Activated CD4-positive, CD25-positive, alpha-beta regulatory T cell treated with anti-CD3 and anti-CD28 coated beads, Interleukin-2, amount 50 U/mL, for 16 hours (primary cell): ENCODE data around the gene GGCT.
"Not testable (repeated sequence)": the region's sequence is repeated elsewhere in the genome, so short reads cannot be mapped to it uniquely, and the experiment has no call there.

Experiments used
- DNase-seq: peaks from one replicate; pipeline ENCODE4 v3.0.0-alpha.2; 2020; ENCODE audit warnings: low read depth, low spot score

The GGCT gene

GRCh38 chr7:30515761-30516160, 11.1 kb upstream of the GGCT start:
- DNase-seq = no peak

- DNase-seq = no peak
Observed at GRCh38 chr7:30514776-30515175, 10.1 kb upstream of the GGCT start.

- DNase-seq = no peak
Observed at GRCh38 chr7:30514177-30514576, 9.5 kb upstream of the GGCT start.

DNA sequence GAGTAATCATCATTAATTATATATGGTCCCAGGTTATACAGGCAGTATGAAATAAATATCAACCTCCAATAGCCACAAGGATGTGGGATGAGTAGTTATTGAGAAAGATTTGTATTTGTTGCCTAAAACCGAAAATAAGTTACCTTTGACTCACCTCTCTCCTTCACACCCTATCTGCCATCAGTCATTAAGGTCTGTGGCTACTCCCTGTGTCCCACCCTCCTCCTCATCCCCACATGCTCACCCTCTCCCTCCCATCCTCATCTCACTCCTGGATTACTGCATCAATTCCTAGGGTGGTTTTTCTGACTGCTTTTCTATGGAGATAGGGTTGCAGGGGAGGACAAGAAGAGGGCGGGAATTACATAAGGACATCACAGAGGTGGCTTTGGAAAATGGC, 9.1 kb upstream of the GGCT start:
- no peak for DNase-seq

DNA sequence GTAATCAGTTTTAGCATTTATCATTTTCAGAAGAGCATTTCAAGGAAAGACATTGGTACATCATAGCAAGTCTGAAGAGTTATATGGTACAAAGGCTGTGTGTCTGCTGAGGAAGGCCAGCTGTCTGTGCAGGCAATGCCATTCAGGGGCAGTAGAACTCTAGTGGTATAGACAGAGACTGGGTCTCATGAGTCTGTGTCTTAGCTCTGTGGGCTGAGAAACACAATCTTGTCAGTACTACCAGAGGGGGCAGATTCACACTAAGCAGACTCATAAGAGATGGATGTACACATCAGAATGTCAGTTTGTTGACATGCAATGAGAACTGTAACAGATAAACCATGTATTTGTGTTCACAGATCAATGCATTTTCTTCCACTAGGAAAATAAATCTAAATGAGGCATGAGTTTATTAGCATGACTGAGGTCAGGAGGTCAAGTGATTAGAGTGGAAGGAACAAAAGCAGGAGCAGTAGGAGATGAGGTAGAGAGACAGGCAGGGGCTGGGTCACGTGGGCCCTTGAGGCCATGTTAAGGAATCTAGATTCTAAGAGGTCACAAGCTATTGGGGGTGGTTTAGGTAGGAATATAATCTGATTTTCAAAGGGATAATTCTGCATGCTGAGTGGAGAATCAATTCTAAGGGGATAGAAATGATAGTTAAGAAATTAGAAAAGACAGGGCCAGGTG, 7.5 kb upstream of the GGCT start:
- DNase-seq = no peak

- DNase-seq = no peak
Observed at GRCh38 chr7:30511494-30511893, 6.9 kb upstream of the GGCT start.

GRCh38 chr7:30510124-30511075, 5.8 kb upstream of the GGCT start:
- no peak for DNase-seq

DNA sequence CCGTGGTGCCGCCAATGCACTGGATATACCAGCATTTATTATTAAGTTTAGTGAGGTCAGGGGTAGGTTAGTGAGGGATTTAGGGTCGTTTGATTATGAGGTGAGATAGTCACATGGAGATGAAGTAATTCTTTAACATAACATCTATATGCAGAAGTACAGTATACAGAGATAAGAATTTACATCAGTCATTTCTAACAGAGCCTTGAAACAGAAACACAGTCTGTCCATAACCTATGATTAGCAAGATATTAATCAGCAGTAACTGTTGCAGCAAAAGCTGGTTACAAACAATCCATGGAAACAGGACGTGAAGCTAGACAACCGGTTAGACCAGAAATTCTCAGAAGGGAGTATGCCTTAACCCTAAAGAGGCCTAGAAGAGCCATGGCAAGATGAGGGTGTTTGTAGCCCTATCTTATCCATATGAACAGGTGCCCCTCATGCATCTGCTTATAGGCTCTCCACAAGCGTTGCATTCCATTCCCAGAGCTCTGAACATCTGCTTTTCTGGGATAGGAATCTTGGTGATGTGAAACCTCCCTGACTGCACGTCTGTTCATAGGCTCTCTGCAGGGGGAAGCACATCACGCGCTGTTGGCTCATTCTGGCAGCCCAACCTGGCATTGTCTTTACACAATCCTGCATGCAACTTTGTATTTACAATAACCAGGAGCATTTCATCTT, 4.7 kb upstream of the GGCT start:
- not testable (repeated sequence) for DNase-seq

DNA sequence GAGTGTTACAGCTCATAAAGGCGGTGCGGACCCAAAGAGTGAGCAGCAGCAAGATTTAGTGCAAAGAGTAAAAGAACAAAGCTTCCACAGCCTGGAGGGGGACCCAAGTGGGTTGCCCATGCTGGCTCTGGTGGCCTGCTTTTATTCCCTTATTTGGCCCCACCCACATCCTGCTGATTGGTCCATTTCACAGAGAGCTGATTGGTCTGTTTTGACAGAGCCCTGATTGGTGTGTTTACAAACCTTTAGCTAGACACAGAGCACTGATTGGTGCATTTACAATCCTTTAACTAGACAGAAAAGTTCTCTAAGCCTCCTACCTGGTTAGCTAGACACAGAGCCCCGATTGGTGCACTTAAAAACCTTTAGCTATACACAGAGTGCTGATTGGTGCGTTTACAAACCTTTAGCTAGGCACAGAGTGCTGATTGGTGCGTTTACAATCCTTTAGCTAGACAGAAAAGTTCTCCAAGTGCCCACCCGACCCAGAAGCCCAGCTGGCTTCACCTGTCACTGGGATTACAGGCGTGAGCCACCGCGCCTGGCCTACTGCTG, 2.8 kb upstream of the GGCT start:
- not testable (repeated sequence) for DNase-seq

DNA sequence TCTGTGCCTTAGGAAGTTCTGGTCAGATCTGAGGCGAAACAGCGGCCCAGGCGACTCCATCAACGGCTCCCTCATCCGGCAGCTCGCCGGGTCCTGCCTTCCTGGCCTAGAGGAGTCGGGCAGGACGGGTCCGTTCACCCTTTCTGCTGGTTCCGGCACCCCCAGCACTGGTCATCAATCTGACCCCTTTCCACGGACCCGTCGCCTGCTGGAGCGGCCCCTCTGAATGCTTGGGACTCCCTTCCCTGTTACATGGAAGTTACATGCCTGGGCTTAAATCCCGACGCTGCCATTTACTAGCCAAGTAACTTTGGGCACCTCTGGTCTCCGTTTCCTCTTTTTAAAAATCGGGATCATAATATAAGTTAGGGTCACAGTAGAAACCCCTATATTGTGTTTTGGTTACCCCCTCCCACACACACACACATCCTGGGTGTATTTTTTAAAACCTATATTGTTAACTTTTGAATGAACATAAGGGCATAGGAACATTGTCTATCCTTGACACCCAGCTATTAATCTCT, 607 bp upstream of the GGCT start:
- DNase-seq = no peak

GRCh38 chr7:30503274-30504212, 1.1 kb downstream of the GGCT start:
- no peak for DNase-seq

- DNase-seq = no peak
Observed at GRCh38 chr7:30502470-30503251, 2.0 kb downstream of the GGCT start.

DNA sequence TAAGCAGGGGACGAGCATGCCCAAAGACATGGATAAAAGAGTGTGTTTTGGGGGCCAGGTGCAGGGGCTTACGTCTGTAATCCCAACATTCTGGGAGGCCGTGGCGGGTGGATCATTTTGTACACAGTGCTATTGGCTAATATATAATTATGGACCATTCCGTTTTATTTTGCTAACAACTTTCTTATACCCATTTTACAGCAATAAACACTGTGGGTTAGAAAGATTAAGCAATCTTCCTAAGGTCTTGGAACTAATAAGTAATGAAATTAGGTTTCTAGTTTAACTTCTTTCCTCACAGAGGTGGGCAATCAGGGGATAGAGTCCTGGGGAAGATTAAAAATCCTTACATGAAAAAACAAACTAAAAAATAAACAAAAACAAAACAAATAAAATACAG, 3.4 kb downstream of the GGCT start:
- DNase-seq = no peak

- DNase-seq = no peak
Observed at GRCh38 chr7:30493228-30493627, 11.4 kb downstream of the GGCT start.

GRCh38 chr7:30491417-30491816, 13.2 kb downstream of the GGCT start:
- DNase-seq = no peak

- DNase-seq = no peak
Observed at GRCh38 chr7:30487371-30487770, 17.3 kb downstream of the GGCT start.

- no peak for DNase-seq
Observed at GRCh38 chr7:30485667-30486066, 19.0 kb downstream of the GGCT start.

GRCh38 chr7:30481416-30481815, 23.2 kb downstream of the GGCT start:
- DNase-seq = not testable (repeated sequence)

- DNase-seq = no peak
Observed at GRCh38 chr7:30479202-30480120, 25.2 kb downstream of the GGCT start.
